Activated naive CD4-positive, alpha-beta T cell treated with anti-CD3 and anti-CD28 coated beads, Interleukin-2, amount 50 U/mL, for 16 hours (primary cell): ENCODE data around the gene CACNA1C.

Source experiments
- DNase-seq: peaks from one replicate; pipeline ENCODE4 v3.0.0-alpha.2; 2020

Gene CACNA1C

DNA sequence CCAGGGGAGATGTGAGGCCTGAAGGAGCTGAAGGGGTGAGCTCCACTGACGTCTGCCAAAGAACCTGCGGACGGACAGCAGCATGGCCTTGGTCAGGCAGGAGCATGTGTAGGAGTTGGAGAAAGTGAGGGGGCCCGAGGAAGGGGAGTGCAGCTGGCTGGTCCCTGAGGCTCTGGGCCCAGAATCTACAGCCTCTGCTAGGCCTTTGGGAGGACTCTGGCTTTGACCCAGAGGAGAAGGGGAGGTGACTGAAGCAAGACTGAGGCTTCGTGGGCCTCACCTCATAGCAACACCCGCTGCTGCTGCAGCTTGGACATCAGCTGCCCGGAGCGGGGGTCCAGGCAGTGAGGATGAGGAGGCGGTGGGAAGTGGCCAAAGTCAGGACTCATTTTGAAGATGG lies 525.4 kb downstream of the CACNA1C start:
- DNase-seq = no peak

DNA sequence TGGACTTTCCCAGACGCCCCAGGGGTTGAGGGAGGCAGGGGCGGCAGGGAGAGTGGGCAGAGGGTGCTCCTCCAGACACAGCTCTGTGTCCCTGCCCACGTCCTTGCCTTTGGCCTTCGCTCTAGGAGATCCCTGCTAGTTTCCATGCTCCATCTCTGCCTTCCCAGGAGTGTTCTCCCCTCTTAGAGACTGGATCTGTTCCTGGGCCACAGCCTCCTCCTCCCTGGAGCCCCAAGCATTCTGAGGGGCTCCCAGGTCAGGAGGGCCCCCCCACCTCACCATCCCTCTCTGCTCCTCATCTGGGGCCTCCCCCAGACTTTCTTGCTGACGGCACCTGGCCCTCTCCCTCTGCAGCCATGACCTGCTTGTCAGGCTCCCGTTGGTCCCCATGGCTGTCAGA lies 526.0 kb downstream of the CACNA1C start:
- no peak for DNase-seq

DNA sequence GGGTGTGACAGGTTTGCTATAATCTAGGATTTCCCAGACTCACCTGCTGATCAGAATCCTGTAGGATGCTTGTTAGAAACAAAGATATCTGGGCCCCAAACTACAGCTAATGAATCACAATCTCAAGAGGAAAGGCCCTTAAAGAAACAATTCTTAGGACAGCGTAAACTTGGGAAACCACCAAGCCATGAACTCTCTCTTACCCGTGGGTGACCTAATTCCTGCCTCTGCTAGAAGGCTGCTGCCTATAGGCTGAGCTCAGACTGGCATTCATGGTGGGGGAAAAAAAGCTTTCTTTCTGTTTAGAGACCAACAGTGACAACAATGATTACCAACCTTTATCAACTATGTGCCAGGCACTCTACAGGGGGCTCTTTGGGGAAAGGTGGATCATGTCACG lies 528.0 kb downstream of the CACNA1C start:
- DNase-seq = no peak

DNA sequence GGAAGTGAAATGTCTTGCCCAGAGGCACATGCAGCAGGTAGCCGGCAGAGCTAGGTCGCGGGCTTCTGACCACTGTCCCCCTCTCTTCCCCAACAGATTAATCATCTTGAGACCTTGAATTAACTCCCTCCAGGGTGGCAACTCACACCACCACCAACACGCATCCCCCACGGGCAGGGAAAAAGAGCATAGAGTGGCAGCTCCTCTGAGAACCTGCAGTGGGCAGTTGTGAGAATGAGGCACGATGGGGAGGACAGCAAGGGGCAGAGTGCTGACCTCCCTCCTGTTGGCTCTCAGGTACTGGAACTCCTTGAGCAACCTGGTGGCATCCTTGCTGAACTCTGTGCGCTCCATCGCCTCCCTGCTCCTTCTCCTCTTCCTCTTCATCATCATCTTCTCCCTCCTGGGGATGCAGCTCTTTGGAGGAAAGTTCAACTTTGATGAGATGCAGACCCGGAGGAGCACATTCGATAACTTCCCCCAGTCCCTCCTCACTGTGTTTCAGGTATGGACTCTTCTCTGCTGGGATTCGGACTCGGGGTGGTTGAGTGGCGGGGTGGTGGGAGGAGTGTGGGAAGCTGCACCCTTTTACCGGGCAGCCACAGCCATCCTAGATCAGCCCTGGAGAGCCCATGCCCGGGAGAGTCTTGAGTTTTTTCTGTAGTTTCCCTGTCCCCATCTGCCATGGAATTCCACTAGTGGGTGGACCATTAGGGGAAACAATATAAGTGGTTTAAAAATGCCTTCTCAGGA lies 528.7 kb downstream of the CACNA1C start:
- DNase-seq = no peak

DNA sequence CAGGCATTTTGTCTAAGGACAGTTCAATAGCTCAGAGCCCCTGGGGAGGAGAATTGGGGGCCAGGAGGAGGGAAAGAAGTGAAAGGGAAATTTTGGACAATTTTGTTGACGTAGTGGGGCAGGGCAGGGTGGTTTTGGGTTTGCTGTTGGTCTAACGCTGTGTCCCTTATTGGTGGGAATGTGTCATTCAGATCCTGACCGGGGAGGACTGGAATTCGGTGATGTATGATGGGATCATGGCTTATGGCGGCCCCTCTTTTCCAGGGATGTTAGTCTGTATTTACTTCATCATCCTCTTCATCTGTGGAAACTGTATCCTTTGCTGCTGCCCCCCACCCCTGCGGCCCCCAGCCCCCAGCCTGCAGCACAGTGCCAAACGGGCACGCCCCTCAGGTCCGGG lies 529.8 kb downstream of the CACNA1C start:
- no peak for DNase-seq

DNA sequence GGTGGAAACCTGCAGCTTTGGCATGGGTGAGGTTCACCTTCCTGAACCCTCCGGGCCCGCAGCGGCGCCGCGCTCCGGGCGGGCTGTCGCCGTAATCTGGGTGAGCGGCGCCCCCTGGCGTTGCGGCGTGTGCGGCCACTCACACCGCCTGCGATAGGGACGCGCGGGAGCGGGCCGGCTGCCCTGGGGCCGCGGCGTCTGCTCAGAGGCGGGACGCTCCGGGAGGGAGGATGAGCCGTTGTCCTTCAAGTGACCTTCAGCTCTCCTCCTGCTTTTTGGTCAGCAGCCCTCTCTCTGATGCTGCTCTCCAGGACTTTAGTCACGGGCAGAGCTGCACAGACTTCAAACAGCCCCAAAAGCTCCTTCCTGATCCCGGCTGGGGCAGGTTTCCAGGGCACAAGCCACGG lies 530.3 kb downstream of the CACNA1C start:
- DNase-seq = peak; percentile 43

DNA sequence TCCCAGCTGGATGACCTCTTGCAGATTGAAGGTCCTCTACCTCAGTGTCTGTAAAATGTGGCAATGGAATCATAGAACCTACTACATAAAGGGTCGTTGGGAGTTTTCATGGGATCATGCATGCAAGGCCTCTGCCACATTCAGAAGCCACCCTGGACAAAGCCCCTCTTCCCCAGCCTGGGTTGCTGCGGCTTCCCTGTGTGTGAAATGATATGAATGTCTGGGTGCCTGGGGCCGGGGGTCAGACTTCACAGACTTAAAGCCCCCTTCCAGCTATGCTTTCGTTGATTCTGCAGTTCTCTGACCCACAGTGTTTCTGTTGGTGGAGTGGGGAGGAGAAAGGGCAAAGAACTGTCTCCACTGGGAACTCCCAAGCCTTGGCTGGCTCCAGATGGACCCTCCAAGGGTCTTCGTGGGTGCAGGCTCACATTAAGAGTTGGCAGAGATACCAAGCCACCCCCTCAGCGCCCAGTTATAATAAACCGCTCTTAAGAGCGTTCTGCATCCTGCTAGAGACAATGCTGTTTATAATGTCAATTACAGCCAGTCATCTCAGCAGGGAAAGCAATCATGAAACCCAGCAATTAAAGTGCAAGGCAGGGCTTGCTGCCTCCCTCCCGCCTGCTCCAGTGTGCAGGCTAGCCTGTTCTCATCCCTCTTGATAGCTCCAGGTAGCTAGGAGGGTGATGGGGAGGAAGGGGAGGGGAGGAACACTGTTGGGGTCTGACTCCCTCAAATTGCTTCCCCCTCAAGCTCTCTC lies 531.0 kb downstream of the CACNA1C start:
- no peak for DNase-seq

DNA sequence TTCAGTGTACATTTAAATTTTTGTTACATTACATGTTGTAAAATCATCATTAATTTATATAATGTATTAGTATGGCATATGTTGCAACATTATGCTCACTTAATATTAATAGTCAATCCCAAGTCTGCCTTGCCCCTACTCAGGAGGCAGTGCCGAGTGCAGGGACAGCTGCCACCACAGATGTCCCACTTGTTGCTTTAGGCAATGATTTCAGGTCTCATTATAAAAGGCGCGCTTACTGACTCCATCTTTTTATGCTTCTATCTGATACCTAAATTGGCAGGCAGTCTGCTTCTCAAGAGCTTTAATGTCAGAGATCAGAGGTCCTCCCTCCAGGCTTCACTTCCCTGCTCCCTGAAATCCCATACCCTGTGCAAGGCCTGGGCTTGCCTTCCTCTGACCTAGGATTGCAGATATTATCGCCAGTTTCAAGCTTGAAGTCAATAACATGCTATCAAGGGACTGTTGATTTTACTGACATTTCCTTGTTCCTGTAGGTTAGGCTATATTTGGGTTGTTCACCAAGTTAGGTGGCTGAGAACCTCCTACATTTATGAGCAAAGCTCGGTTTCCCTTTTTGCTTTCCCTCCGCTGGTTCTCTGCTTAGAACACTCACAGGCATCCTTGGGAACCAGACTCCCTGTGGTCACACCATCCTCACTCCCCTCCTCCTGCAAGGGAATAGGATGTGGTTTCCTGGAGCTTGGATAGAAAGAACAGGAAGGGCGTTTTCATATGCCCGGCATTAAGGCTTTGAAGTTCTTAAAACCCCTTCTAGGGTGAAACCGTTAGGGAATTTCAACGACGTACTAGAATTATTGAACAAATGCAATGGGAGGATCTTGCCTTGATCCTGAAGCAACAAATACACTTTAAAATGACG lies 533.6 kb downstream of the CACNA1C start:
- no peak for DNase-seq

DNA sequence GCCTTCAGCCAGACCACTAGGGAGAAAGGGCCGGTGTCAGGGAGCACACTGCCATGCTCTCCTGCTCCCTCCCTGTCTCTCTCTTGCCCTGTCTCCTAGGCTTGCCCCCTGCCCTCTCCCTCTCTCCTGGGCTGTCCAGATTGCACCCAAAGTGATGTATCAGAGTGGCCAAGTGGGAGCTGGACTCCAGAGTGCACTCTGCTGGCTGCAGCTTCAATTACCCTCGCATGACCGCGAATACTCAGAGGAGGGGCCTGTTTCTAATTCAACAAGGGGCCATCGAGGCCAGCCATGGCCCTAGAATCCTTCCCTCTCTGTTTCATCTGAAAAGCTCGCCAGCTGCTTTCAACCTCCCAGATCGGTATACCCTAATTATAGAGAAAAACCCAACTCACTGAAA lies 535.6 kb downstream of the CACNA1C start:
- no peak for DNase-seq

DNA sequence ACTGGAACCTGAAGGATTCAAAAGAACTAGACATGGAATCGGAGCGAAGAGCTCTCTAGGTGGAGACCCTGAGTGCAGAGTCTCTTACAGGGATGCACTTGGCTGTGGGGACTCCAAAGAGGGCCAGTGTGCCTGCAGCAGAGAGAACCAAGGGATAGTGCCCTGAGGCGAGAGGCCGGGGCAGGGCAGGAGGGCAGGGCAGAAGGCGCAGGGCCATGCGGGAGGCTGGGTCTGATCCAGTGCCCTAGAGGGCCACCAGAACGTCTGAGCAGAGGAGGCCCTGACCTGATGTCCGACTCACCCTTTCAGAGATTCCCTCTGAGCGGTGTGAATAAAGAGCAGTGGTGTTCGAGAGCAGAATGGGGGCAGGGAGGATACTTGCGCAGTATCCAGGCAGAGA lies 536.6 kb downstream of the CACNA1C start:
- no peak for DNase-seq

DNA sequence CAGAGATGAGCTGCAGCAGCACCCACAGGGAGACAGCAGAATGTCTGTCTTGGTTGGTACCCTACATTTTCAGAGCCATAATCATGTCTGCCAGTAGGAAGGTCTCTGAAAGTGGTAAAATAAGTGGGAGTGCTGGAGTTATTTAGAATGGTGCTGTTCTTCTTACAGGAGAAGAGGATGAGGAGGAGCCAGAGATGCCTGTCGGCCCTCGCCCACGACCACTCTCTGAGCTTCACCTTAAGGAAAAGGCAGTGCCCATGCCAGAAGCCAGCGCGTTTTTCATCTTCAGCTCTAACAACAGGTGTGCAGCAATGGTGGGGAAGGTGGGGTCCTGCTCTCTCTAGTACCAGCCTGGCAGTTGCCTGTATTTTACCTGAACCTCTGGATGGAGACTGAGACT lies 540.3 kb downstream of the CACNA1C start:
- no peak for DNase-seq

DNA sequence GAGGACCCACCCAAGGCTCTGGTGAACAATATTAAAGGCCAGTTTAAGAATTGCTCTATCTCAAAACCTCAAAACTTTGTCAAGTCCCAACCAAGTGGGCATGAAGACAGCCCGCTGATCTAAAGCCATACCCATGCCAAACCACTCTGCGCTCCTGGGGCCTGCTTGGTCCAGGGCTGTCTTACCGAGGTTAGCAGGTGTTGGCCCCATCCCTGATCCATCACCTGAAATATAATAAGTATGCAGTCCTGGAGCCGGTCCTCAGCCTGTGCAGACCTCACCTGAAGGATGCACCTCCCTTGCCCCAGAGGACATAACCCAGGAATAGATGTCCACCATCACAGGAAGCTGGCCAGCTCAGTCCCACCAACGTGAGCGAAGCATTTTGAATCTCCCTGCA lies 543.7 kb downstream of the CACNA1C start:
- DNase-seq = no peak

DNA sequence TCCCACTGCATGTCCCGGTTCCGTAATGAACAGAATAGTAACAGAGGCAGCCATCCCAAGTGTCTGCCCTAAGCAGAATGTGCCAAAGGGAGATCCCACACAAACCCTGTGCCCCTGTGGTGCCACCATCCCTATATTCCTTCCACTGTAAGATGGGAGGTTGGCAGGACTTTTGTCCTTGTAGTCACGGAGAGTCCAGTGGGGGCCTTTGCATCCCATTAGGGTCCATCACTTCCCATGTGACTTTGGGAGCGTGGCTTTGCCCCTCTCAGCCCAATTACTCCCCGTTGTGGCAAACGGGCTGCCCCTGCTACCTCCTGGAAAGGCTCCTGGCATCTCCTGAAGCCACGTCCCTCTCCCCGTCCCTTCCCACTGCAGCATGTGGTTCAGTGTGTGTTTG lies 552.5 kb downstream of the CACNA1C start:
- DNase-seq = no peak

DNA sequence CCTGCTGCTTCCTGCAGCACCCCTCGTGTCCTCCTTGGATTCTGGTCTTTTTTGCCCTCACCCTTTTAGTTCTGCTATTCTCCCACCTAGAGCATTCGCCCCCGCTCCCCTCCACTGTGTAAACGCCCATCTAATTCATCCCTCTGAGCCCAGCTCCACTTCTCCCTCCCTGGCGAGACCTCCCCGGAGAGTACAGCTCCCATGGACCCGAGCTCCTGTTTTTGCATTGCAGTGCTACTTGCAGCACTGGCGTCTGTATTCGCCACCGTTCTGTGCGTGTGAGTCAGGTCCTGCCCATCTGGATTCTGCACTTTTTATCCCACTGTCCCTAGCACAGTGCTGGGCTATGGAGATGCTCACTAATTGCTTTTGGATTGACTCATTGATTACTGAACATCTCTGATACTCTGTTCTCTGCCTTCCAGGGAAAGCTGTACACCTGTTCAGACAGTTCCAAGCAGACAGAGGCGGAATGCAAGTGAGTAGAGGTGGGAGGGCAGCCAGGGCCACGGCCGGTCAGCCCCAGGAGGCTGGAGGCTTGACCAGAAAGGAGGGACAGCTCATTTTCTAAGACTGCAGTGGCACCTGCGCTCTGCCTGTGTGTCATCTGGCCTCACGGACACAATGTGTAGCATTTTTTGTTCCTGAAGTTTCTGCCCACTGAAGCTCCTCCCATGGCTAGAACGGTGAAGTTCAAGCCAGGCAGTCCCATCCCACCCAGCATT lies 553.6 kb downstream of the CACNA1C start:
- no peak for DNase-seq

DNA sequence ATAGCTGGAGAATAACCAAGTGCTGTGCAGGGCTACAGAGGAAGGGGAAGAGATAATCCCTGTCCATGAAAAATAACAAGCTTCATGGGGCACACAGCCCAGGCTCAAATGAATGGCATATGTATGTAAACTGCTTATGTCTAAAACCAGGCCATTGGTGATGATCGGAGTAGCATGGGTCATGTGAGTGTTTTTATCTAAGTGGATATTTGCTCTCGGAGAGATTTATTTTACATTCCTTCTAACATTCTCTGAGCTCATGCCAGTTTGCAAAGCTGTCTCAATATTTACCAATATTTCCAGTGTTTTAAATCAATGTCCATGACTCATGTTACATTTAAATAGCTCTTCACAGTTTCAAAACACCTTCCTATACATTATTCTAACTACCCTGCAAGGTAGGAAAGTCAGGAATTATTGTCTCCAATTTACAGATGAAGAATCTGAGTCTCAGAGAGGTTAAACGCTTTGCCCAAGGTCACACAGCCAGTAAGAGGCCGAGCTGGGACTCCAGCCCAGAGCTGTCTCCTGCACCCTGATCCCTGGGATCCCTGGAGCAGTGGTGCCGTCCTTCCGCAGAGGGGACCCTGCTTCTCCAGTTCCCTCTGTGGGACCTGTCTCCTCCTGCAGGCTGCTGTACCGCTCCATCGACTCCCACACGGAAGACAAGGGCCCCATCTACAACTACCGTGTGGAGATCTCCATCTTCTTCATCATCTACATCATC lies 555.3 kb downstream of the CACNA1C start:
- DNase-seq = no peak

DNA sequence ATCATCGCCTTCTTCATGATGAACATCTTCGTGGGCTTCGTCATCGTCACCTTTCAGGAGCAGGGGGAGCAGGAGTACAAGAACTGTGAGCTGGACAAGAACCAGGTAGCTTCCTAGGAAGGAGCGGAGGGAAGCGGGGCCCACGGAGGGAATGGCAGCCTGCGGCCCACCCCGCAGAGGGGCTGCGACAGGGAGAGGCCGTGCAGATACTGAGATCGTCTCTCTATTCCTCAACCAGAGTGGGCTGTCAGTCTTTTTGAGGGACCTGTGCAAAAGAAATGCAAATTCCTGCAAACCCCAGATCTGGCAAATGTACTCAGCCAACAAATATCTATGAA lies 555.8 kb downstream of the CACNA1C start:
- no peak for DNase-seq

DNA sequence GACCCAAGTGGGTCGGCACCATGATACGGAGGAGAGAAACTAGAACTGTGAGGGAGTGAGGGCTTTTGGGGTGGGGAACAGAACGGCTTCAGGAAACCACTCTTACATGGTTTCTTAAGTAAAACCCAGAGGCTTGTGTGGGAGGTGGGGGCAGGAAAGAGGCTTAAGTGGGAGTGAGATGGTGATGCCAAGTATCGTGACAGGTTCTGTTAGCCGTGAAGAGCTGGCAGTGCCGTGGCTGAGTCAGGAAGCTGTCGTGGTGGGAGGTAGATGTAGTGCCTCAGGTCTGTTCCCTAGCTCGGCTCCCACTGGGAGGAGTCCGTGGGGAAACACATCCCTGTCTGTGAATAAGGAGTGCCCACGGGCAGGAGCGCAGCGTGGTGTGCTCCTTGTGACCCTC lies 556.2 kb downstream of the CACNA1C start:
- DNase-seq = no peak

DNA sequence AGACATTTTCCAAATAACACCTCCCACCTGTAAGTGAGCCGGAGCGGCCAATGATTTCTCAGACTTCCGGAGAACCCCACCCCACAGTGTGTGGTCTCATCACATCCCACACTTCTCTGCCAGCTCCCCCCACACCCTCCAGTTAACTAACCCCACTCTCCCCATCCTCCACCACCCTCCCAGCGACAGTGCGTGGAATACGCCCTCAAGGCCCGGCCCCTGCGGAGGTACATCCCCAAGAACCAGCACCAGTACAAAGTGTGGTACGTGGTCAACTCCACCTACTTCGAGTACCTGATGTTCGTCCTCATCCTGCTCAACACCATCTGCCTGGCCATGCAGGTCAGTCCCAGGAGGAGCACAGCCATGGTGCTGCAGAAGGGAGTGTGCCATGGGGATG lies 557.6 kb downstream of the CACNA1C start:
- DNase-seq = no peak

DNA sequence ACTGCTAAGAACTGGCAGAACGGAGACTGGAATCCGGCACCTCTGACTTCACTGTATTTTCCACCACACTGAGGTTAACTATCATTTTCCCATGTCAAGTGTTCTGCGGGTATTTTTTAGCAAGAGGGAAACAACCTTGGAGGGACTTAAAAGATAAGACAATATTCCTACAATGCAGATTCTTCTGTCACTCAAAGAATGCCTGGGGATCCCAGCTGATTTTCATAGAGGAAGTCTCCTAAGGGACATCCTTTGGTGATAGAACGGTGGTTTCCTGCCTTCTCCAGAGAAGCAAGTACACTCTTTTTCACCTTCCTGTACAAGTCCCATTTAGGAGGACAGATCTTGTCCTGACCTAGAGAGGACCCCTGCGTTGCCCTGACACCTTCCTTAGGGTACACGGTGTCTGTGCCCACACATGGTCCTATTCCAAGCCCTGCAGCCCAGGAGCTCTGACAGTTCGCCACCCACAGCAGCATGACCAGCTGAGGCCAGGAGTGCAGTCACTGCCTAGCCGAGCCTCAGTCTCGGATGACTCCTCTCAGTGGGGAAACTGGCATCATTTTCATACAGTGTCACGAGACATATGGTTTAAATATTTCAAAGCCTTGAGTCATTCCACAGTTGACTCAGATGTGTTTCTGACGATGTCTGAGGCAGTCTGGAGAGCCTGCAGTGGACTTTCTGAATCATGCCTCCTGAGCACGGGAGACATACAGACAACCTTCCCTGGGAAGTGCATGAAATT lies 560.7 kb downstream of the CACNA1C start:
- no peak for DNase-seq

DNA sequence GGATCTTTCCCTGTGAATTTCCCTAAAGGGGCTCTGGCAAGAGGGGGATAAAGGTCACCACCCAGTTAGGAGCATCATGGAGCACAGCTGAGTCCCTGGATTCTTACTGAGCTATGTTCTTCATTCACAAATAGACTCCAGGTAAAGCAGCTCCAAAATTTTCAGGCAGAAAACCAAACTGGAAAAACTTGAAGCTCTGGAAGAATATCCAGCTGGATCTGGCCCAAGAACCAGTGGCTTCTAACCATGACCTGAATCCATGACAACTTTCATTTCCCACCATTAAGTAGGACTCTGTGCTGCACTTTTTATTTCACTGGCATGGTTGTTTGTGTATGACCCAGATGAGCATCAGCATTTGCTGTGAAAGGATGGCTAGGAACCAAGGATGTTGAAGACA lies 561.6 kb downstream of the CACNA1C start:
- no peak for DNase-seq

DNA sequence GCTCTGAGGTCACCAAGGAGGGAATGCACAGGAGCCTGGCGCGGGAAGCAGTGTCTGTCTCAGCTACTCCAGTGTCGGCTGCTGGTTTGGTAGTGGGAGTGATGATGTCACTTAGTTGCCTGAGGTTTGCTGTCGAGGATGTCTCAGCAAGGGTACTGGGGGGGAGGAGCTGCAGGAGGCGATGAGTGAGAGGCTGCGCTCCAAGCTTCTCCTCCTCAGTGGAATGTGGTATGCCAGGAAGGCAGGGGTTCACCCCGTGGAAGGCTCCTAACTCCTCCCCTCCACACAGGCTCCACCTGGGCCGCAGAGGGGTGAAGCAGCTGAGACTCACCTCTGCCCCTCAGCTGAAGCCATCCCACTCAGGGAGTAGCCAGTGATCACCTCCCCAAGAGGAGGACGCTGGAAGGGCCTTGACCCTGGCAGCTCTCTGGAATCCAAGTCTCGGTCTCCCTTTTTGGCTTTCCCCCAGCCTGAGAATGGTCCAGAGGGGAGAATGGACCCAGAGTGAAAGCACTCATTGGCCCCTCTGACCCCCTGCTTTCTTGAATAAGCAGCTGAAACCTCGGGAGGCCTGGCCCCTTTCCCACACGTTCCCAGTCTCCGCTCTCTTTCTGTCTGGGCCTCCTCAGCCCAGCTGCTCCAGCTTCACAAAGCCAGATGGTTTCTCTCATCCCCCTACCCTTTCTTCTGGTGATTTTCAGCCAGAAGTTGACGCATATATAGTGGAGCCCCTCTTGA lies 563.0 kb downstream of the CACNA1C start:
- DNase-seq = no peak
